Body of pancreas (tissue), 4 donors: ENCODE measurements around the gene MCCC2.
"Not testable (repeated sequence)": the region's sequence is repeated elsewhere in the genome, so short reads cannot be mapped to it uniquely, and the experiment has no call there.

Experiments
- POLR2A ChIP-seq, 3 donors: fragments of 450-650 bp; IDR thresholded peaks; one replicate each; pipeline ENCODE4 v1.6.1; 2016; ENCODE audit warnings: antibody characterized with exemption in 3 of 3, mild to moderate bottlenecking in 2 of 3
- TF ChIP-seq, protein P1 (sequence below), 7 experiments: fragments of 450-650 bp in 4 of 7; fragments of 200-600 bp in 3 of 7; sonication (generic) in 3 of 7; IDR thresholded peaks; one replicate each; pipeline ENCODE4 v1.5.1; 2016 to 2019; ENCODE audit warnings: antibody characterized with exemption in 7 of 7

DNA sequence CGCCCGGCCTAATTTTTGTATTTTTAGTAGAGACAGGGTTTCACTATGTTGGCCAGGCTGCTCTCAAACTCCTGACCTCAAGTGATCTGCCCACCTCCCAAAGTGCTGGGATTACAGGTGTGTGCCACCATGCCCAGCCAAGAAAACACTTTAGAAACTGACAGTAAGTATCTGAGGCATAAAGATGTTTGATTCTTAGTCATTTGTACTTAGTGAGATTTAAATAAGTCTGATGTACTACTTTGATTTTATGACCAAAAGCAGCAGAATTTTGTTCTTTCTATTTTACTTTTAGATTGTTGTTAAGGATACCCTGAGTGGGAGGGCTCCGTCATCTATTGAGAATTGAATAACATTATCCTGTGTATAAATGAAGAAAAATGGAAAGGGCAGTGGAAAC is 63.8 kb downstream of the MCCC2 start:
- not testable (repeated sequence) for TF ChIP-seq POLR2A (IDR thresholded peaks at IDR 0.05)
- TF ChIP-seq, protein P1, sequence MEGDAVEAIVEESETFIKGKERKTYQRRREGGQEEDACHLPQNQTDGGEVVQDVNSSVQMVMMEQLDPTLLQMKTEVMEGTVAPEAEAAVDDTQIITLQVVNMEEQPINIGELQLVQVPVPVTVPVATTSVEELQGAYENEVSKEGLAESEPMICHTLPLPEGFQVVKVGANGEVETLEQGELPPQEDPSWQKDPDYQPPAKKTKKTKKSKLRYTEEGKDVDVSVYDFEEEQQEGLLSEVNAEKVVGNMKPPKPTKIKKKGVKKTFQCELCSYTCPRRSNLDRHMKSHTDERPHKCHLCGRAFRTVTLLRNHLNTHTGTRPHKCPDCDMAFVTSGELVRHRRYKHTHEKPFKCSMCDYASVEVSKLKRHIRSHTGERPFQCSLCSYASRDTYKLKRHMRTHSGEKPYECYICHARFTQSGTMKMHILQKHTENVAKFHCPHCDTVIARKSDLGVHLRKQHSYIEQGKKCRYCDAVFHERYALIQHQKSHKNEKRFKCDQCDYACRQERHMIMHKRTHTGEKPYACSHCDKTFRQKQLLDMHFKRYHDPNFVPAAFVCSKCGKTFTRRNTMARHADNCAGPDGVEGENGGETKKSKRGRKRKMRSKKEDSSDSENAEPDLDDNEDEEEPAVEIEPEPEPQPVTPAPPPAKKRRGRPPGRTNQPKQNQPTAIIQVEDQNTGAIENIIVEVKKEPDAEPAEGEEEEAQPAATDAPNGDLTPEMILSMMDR (IDR thresholded peaks at IDR 0.05), result not testable (repeated sequence)
